Panc1 (cell line): ENCODE measurements around the gene EGFLAM. TPM values are rescaled to one million over a fixed set of nuclear protein-coding genes. Genes with fewer than 3 reads are reported as not detected.

ENCODE experiments used
- ATAC-seq: fragments of 200-7000 bp; cut with Tn5 transposase; 2 replicates; pipeline ENCODE4 v1.9.1; 2020; ENCODE audit warnings: mild to moderate bottlenecking, moderate library complexity
- BruUV-seq: library from RNA; stranded (reverse); fragments of 400-500 nt; replicated peaks from 2 replicates; lab custom pipeline; 2021; lab: Mats Ljungman, UMichigan
- CTCF ChIA-PET: fragments of 300-600 bp; sonication (Branson Sonifier 250); formaldehyde crosslinking; loops from one replicate; lab custom pipeline; 2022; ENCODE audit warnings: antibody characterized with exemption; lab: Charles Lee
- POLR2A ChIA-PET: fragments of 300-600 bp; sonication (Branson Sonifier 250); formaldehyde crosslinking; loops from one replicate; lab custom pipeline; 2022; ENCODE audit warnings: antibody characterized with exemption; lab: Charles Lee
- DNase-seq: peaks from one replicate; pipeline ENCODE4 v3.0.0-alpha.2; 2010; ENCODE audit warnings: low read depth, low spot score
- H3K27ac ChIP-seq: 2 replicates; pipeline ENCODE4 v1.5.1; 2011; ENCODE audit warnings: mild to moderate bottlenecking, low read length, inconsistent platforms
- H3K27me3 ChIP-seq: fragments of 200-500 bp; sonication (Bioruptor generic); 2 replicates; pipeline ENCODE4 v1.6.0; 2014; ENCODE audit warnings: low read length, inconsistent platforms; ENCODE audit not compliant: control insufficient read depth, insufficient read depth
- H3K36me3 ChIP-seq: fragments of 200-500 bp; sonication (Bioruptor generic); 2 replicates; pipeline ENCODE4 v1.5.1; 2014; ENCODE audit warnings: inconsistent platforms, mild to moderate bottlenecking, low read length, moderate library complexity; ENCODE audit not compliant: control insufficient read depth, insufficient read depth
- H3K4me1 ChIP-seq: 2 replicates; pipeline ENCODE4 v1.5.1; 2011; ENCODE audit warnings: inconsistent platforms, mild to moderate bottlenecking, low read length, moderate library complexity; ENCODE audit not compliant: control insufficient read depth, insufficient read depth
- H3K4me3 ChIP-seq, 2 experiments: 2 replicates each; pipeline ENCODE4 v1.5.1; 2011 to 2012; ENCODE audit warnings: low read depth in 2 of 2, low read length in 2 of 2, mild to moderate bottlenecking in 2 of 2, inconsistent platforms in 1 of 2, moderate library complexity in 1 of 2
- H3K9me3 ChIP-seq: fragments of 200-500 bp; sonication (Bioruptor generic); 2 replicates; pipeline ENCODE4 v1.5.1; 2014; ENCODE audit warnings: low read depth, mild to moderate bottlenecking, inconsistent platforms, low read length, moderate library complexity; ENCODE audit not compliant: control insufficient read depth, insufficient read depth
- POLR2AphosphoS5 ChIP-seq: IDR thresholded peaks from 2 replicates; pipeline ENCODE4 v1.6.1; 2012; ENCODE audit warnings: mild to moderate bottlenecking, low read depth, low read length, moderate library complexity
- REST ChIP-seq, 2 experiments: IDR thresholded peaks; 2 replicates each; pipeline ENCODE4 v1.6.1; 2011 to 2012; ENCODE audit warnings: low read depth in 2 of 2, control low read depth in 1 of 2, low read length in 1 of 2, mild to moderate bottlenecking in 1 of 2, moderate library complexity in 1 of 2; ENCODE audit not compliant: insufficient read depth in 1 of 2
- SIN3A ChIP-seq: IDR thresholded peaks from 2 replicates; pipeline ENCODE4 v1.6.1; 2012; ENCODE audit warnings: low read depth, mild to moderate bottlenecking, low read length, moderate library complexity, borderline replicate concordance; ENCODE audit not compliant: insufficient read depth
- TCF7L2 ChIP-seq: IDR thresholded peaks from 2 replicates; pipeline ENCODE4 v1.6.1; 2011; ENCODE audit warnings: mild to moderate bottlenecking, low read depth, low read length, inconsistent platforms
- in situ Hi-C: cut with HindIII; loops from 2 replicates; pipeline ENCODE4 v1.10.0; 2016; ENCODE audit warnings: low sequenced_read_pairs, low pct_unique_long_range_greater_than_20kb
- intact Hi-C: fragments of 100-400 bp; cut with micrococcal nuclease; formaldehyde crosslinking; loops from one replicate; pipeline ENCODE4 v1.10.0; 2022; ENCODE audit not compliant: unreplicated experiment
- total RNA-seq: library from RNA; stranded (reverse); gene quantifications from one replicate; pipeline ENCODE4 v1.2.1, GENCODE V29; 2021; ENCODE audit not compliant: unreplicated experiment
- TF ChIP-seq, protein P1 (sequence below): fragments of 450-650 bp; IDR thresholded peaks from 2 replicates; pipeline ENCODE4 v1.5.1; 2017; ENCODE audit warnings: mild to moderate bottlenecking

EGFLAM gene
- total RNA-seq, 1 experiment from 2014 or later: 14.8 TPM

DNA sequence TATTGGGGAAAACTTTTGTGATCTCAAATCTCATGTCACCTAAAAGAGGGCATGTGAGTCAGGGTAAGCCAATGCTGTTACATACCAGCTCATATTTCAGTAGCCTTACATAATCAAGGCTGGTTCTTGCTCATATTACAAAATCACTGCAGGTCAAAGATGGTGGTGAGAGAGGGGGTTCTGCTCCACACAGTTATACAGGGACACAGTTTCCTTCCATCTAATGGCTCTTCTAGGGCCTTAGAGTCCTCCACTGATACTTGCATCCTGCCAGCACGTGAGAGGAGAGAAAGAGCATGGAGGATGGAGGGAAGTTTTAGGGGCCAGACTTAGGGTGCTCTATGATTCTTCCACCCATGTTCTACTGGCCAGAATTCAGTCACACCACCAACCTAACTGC, 168.1 kb downstream of the EGFLAM start:
- no peaks in the 10 kb centered on the region for H3K36me3 ChIP-seq
- H3K27me3 ChIP-seq: peaks cover 11% of the 10 kb centered on the region
- DNase-seq: no peak
- no peaks in the 10 kb centered on the region for H3K4me1 ChIP-seq
- H3K9me3 ChIP-seq: no peaks in the 10 kb centered on the region
- BruUV-seq: no TSS peak
- in situ Hi-C loops (no loop called here), intact Hi-C loops (no loop called here)
- ATAC-seq: no peak
- TF ChIP-seq TCF7L2: no peak
- TF ChIP-seq, protein P1, sequence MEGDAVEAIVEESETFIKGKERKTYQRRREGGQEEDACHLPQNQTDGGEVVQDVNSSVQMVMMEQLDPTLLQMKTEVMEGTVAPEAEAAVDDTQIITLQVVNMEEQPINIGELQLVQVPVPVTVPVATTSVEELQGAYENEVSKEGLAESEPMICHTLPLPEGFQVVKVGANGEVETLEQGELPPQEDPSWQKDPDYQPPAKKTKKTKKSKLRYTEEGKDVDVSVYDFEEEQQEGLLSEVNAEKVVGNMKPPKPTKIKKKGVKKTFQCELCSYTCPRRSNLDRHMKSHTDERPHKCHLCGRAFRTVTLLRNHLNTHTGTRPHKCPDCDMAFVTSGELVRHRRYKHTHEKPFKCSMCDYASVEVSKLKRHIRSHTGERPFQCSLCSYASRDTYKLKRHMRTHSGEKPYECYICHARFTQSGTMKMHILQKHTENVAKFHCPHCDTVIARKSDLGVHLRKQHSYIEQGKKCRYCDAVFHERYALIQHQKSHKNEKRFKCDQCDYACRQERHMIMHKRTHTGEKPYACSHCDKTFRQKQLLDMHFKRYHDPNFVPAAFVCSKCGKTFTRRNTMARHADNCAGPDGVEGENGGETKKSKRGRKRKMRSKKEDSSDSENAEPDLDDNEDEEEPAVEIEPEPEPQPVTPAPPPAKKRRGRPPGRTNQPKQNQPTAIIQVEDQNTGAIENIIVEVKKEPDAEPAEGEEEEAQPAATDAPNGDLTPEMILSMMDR: no peak
- no peak for TF ChIP-seq REST (IDR thresholded peaks at IDR 0.05; ENCODE audit: insufficient read depth in 1 of 2, low read depth in 2 of 2, low read length in 1 of 2)
- no peak for TF ChIP-seq SIN3A
- TF ChIP-seq POLR2AphosphoS5: no peak
- CTCF ChIA-PET: no interaction called here
- POLR2A ChIA-PET: no interaction called here
- H3K4me3 ChIP-seq: no peak overlapping the region
- H3K27ac ChIP-seq: no peak overlapping the region

DNA sequence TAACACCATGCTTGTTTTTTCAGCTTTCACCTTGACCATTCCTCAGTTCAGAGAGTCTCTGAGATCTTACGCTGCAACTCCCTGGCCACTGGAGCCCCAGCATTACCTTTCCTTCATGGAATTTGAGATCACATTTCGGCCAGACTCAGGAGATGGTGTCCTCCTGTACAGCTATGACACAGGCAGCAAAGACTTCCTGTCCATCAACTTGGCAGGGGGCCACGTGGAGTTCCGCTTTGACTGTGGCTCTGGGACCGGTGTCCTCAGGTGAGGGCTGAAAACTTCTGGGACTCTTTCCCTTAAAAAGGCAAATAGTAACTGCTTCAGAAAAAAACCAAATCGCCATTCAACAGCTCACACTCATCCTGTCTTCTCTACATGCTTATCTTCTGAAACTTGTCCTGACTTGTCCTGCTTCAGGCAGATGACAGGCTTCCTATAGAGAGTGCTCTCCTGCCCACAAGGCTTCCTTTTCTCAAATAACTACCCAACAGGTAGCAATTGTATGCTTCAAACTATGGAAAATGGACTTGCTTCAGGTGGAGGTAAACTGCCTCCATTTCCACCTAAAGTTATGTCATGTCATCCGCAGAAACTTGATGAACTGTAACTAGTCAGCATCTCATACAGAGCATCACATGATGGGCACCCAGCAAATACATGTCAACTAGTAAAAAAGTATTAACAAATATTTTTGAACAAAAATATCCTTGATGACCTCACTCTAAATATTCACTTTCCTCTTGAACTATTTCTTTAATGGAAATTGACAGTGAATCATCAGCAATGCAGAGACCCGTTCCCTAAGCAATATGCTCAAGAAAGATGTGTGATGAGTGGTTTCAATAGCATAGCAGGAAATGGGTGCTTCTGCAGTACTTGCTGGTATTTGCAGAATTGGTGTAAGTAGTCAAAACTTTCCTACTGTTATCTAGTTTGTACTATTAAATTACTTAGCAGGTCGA, 168.9 kb downstream of the EGFLAM start:
- Histone ChIP-seq H3K36me3 (no peaks in the 10 kb centered on the region), H3K4me1 (no peaks in the 10 kb centered on the region), H3K9me3 (no peaks in the 10 kb centered on the region), H3K4me3 (no peak overlapping the region), H3K27me3 (peaks cover 11% of the 10 kb centered on the region), H3K27ac (no peak overlapping the region)
- intact Hi-C loops (no loop called here), in situ Hi-C loops (no loop called here)
- ATAC-seq (no peak), DNase-seq (no peak)
- ChIA-PET CTCF (no interaction called here), POLR2A (no interaction called here)
- no peak for TF ChIP-seq TCF7L2
- no peak for TF ChIP-seq SIN3A
- TF ChIP-seq, protein P1: no peak
- no TSS peak for BruUV-seq
